GM21423 (cell line): Measurements from ENCODE around the gene FAM120AOS.
"Not testable (repeated sequence)": the region's sequence is repeated elsewhere in the genome, so short reads cannot be mapped to it uniquely, and the experiment has no call there.

ENCODE experiments used
- ATAC-seq: cut with Tn5 transposase; IDR thresholded peaks from one replicate; pipeline ENCODE4 v1.9.1; 2021; ENCODE audit warnings: mild to moderate bottlenecking, moderate library complexity; ENCODE audit not compliant: unreplicated experiment

Gene FAM120AOS

DNA sequence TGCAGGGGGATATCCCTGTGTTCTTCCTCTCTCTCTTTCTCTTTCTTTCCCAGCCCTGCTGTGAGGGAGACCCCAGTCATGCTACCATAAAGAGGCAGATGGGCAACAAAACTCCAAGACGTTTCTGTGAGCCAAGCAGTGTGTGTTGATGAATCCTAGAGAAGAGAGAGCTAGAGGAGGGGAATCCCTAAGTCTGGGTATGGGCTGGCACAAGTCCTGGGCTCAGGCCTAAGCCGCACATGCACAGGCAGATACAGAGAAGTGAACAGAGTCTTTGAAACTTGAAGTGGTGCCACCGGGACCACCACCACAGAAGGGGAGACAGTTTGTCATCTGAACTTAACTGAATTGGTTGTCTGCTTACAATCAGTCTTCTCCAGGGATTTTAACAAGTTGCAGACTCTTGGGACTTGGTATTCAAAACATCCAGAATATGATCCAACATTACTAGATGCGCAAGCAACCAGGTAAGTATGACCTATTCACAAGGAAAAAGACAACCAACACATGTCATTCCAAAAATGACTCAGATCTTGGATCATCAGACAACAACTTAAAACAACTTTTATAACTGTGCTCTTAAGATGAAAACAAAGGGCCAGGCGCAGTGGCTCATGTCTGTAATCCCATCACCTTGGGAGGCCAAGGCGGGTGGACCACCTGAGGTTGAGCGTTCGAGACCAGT is 12.3 kb downstream of the FAM120AOS start:
- no peak for ATAC-seq

DNA sequence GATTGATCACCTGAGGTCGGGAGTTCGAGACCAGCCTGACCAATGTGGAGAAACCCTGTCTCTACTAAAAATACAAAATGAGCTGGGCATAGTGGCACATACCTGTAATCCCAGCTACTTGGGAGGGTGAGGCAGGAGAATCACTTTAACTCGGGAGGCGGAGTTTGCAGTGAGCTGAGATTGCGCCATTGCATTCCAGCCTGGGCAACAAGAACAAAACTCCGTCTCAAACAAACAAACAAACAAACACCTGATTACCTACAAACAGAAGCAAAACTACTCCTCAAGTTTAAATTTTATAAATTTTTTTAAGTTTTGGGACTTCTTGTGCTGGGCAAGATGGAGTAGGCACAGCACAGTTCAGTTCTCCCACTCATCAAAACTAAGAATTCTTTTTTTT is 14.1 kb downstream of the FAM120AOS start:
- ATAC-seq, result not testable (repeated sequence)

DNA sequence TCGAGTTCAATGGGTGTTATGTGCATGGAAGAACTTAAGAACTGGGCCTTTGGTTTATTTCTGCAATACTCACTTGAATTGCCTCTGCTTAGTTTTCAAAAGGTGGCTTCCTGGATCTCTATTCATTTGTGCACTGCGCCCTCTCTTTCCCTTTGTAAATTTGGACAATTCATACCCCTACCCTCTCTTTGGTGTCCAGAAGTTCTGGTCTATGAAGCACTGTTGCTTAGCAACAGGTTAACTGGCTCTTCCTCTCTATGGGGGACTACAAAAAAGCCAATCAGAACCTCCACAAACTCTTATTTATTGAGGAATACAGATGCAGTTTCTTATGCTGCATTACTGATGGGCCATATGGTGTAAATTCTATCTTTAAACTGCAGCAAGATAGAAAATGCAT is 15.4 kb downstream of the FAM120AOS start:
- ATAC-seq, result no peak

DNA sequence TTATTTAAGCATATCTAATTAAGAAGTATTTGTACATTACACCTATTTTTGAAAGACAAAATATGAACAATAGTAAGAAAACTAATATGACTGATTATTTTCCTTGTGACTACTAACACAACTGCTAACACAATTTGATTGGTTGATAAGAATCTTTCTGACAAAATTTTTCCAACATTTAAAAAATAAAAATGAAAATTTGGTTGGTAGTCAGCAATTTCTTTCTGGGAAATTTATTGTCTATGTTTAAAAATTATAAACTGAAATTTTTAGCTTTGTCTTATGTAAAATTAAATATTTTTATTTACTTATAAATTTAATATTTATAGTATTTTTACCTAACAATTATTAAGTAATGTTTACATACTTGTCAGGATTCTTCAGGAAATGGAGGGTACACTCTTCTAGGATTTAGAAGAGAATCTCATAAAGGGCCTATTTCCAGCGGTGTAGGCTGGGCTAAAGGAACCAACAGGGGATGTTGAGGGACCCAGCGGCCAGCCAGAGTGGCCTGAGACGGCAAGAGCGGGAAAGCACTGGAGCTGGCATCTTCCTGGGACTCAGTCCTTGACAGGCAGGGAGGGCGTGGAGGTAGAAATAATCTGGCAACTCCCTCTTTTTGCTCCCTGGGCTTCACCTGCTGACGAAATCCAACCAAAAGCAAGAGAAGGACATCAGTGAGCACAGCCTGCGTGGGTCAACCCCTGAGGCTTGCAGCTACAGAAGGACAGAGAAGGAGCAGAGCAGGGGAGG is 16.6 kb downstream of the FAM120AOS start:
- ATAC-seq, result no peak

DNA sequence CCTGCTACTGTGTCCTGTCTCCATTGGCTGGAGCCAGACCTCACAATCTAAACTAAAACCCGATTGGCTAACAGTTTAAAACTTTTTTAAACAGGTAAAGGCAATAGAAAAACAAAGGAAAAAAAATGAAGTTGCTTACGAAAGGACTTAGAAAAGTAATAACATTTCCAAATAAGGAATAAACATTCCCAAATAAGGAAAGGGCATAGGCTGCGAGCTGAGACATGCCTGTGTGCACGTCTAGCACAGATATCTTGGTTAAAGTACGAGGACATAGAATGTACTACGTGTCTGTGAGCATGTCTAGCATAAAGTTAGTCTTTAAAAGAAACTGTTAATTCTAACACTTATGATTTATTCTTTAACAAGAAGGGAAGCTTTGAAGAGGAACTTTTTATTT is 17.2 kb downstream of the FAM120AOS start:
- ATAC-seq, result no peak

DNA sequence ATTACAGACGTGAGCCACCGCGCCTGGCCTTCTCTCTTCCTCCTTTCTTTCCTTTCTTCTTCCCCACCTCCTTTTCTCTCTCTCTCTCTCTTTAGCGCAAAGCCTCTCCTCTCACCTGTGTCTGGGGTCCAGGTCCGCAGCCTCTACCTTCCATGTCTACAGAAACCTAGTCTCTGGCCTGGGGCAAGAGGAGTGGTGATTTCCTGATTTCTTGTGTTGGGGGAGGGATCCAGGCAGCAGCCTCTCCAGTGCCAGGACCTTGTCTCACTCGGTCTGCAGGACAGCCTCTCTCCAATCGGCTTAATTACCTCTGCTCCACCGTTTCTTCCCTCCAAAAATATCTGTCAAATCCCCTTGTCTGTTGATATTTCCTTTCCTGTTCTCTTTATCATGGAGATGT is 18.0 kb downstream of the FAM120AOS start:
- no peak for ATAC-seq

DNA sequence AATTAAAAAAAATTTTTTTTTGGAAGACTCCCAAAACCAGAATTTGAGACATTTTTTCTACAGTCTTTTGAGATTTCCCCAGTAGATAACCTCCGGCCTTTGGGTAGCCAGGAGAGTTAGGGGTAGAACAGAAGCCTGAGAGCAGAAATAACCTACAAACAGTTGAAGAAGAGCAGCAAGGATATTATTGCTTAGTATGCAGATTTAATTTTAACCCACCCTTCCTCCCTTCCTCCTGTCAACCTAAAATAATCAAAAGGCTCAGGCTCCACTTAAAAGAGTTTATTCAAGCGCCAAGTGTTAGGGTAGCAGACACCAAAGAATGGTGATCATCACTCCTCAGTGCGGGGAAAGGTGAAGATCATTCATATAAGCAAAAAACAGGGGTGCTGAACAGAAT is 19.3 kb downstream of the FAM120AOS start:
- ATAC-seq, result no peak

DNA sequence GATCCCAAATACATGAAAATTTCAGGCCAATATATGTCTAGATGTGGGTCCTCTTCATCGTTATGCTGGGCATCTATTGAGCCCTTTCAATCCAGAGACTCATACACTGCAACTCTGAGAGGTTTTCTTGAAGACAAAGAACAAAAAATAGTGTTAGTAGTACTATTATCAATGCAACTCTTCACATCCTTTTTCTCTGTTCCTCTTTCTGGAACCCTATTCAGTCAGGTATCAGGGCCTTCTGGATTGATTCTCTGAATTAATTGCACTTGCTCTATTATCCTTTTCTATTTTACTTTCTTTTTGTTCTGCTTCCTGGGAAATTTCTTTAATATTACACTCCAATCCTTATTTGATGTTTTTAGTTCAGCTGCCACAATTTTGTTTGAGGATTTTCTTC is 20.4 kb downstream of the FAM120AOS start:
- ATAC-seq, result no peak

DNA sequence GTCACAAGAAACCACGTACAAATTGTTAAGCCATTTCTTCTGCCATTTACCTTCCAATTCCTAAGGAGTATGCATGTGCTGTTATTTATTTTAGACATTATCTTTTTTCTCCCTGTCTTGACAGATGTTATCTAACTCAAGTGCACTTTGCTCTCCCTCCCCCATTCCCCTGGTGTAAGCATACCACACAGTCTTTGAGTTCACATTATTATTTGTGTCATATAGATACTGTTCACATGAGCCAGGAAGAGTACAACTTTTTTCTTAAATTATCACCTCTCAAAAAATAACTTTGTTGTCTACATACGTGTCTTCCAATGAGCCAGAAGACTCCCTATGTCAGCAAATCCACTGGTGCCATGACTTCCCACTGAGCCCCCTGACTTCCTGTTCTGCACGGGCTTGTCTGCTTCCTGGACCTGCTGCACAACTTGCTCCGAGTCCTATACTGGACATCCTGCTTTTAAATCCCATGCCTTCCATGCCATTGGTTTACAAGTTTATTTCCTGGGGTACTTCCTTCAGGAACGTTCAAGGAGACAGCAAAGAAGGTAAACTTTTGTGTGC is 21.8 kb downstream of the FAM120AOS start:
- no peak for ATAC-seq

DNA sequence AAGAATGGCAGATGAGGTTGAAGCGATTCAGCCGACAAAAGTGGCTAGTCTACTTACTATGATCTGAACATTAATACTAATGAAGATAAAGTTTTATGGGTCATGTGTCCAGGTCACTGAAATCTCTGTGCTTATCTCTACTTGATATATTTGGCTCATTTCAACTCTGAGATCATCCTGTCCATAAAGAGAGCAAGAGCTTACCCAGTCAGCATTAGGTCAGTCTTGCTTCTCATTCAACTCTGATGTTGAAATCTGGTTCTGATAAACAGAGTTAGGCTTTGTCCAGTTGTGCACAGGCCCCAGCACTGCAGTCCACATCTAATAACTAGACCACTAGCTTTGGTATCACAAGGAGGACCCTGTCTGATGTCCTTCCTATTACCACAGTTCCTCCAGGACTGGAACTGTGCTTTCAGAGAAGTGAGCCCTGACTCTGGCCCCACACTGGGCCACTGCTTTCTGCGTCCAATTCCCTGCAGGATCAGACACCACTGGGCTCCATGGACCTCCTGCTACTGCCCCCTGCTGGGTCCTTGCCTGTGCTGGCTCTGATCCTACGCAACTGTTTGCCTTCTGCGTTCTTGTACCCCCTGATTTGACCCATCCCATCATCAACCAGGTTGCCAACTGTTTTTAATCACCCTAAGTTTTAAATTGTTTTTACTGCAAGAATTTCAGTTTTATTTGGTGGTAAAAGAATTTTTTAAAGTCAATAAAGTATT is 25.6 kb downstream of the FAM120AOS start:
- no peak for ATAC-seq

DNA sequence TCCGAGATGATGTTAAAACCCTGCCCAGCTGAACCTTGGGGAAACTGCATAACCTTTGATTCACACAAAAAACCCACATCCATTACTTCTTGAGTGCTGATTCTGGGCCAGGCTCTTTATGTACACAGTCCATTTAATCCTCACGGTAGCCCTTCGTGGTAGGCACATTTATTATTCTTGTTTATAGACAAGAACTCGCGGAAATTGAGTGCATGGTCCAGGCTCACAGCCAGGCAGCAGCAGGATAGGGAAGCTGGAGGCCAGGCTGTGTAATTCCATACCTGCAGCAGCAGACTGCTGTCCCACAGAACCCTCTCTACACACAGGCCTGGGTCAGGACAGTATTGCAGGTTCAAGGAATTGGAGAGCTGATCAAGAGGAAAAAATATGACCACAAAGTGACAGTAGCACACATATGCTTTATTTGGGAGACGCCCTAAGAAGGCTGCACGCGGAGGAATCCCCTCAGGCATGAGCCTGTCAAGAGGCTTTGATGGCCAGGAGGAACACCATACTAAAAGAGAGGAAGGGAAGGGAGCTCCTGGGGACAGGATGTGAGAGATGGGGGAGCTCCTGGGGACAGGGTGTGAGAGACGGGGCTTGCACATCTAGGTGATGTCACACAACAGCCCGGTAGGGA is 30.3 kb downstream of the FAM120AOS start:
- ATAC-seq, result no peak

DNA sequence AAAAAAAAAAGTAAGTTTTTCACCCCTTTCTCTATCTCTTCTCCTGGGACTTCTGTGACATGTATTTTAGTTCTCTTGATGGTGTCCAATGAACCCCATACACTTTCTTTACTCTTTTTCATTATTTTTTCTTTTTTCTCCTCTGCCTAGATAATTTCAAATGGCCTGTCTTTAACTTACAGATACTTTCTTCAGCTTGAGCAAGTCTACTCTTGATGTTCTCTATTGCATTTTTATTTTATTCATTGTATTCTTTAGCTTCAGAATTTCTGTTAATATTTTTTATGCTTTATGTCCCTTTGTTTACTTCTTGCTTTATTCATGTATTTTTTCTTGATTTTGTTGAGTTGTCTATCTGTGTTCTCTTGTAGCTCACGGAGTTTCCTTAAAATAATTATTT is 34.4 kb downstream of the FAM120AOS start:
- no peak for ATAC-seq

DNA sequence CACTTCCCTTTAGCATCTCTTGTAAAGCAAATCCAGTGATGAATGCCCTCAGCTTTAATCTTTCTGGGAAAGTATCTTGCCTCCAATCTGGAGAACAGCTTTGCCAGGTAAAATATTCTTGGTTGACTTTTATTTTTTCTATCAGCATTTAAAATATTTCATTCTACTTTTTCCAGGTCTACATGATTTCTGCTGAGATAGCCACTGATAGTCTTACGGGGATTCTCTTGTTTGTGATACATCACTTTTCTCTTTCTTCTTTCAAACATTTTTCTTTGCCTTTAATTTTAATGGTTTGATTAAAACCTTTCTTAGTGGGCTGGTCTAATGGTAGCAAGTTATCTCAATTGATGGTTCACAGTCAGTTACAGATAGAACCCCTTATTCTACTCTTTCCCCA is 35.8 kb downstream of the FAM120AOS start:
- ATAC-seq, result no peak

DNA sequence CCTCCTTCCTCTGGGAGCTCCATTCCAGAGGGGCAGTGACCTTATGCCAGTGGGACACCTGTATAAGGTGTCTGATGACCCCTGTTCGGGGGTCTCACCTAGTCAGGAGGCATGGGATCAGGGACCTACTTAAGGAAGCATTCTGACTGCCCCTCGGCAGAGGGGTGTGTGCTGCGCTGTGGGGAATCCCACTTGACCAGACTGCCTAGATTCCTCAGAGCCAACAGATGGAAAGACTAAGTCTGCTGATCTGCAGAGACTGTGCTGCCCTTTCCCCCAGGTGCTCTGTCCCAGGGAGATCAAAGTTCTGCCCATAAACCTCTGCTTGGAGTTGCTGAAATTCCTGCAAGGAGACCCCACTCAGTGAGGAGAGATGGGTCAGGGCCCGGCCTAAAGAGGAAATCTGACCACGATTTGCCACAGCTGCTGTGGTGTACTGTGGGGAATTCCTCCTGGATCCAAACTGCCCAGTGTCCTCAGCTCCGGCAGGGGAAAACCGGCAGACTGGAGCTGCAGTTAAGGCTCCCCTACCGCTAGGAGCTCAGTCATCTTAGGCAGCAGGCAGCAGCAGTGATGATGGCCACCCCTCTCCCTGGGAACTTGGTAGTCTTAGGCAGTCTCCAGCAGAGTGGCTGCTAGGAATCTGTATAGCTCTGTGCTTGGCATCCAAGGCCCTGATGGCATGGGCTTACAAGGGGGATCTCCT is 36.7 kb downstream of the FAM120AOS start:
- no peak for ATAC-seq

DNA sequence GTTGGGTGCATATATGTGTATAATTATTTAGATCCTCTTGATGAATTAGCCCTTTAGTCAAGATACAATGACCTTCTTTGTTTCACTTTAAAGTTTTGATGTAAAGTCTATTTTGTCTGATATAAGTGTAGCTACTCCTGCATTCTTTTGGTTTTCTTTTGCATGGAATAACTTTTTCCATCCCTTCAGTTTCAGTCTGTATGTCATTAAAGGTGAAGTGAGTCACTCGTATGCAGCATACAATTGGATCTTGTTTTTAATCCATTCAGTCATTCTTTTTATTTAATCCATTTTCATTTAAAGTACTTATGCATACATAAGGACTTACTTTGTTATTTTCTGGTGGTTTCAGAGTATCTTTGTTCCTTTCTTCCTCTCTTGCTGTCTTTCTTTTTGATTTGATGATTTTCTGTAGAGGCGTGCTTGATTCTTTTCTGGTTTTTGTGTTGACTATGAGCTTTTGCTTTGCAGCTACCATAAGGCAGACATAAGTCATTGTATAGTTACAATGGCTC is 38.1 kb downstream of the FAM120AOS start:
- no peak for ATAC-seq

DNA sequence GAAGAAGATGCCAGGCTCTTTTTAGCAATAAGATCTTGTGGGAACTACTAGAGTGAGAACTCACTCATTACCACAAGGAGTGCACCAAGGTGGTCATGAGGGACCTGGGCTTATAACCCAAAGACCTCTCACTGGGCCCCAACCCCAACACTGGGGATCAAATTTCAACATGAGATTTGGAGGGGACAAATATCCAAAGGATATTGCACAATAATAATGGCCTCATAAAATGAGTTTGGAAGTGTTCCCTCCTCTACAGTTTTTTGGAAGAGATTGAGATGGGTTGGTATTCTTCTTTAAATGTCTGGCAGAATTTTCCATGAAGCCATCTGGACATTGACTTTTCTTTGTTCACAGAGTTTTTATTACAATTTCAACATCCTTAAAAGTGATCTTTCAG is 39.9 kb downstream of the FAM120AOS start:
- no peak for ATAC-seq

DNA sequence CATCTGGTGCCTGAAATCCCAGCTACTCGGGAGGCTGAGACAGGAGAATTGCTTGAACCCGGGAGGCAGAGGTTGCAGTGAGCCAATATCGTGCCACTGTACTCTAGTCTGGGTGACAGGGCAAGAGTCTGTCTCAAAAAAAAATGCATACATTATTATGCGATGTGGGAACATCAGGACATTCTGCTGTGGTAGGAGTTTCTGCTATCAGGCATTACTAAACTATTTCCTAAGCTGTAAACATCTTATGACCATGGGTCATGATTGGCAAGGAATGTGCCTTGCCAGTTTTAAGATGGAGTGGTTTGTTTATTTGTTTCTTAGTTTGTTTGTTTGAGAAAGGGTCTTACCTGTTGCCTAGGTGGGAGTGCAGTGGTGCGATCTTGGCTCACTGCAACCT is 47.0 kb downstream of the FAM120AOS start:
- ATAC-seq, result no peak

DNA sequence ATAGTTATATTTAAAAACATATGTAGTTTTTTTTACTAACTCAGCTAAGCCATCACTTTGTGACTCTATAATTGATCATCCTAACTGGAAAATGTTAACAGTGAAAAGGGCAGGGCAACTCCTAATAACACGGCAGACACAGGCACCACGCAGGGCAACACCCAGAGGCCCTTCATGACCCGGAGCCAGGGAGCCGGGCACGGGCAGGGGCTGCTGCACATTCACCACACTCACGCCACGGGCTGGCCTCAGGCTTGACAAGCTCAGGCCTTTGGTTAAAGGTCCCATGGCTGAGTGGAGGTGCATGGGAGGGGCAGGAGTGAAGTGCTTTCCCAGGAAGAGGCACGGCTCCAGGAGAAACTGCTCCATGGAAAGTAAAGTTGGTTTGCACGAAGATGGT is 54.9 kb downstream of the FAM120AOS start:
- ATAC-seq, result no peak

DNA sequence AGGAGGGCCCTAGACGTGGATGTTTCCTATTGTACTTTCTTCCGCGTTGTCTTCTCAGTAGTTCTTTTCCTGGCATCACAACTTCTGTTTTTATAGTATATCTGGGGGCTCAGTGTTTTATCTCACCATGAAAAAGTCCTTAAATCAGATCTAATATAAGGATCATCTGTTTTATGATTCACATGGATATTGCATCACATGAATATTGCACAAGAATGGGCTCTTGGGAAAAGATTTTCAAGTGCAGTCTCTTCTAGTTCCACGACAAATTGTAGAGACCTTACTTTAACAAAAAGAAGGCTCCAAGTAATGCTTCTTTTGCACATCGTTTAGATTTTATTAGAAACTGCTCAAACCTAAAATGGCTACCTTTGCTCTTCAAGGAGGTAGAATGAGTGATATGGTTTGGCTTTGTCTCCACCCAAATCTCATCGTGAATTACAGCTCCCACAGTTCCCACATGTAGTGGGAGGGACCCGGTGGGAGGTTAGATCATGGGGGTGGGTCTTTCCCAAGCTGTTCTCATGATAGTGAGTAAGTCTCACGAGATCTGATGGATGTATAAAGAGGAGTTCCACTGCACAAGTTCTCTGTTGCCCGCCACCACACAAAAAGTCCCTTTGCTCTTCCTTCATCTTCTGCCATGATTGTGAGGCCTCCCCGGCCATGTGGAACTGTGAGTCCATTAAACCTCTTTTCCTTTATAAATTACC is 55.6 kb downstream of the FAM120AOS start:
- ATAC-seq, result no peak
